ENCODE measurements around the gene TUBGCP4.

DNA sequence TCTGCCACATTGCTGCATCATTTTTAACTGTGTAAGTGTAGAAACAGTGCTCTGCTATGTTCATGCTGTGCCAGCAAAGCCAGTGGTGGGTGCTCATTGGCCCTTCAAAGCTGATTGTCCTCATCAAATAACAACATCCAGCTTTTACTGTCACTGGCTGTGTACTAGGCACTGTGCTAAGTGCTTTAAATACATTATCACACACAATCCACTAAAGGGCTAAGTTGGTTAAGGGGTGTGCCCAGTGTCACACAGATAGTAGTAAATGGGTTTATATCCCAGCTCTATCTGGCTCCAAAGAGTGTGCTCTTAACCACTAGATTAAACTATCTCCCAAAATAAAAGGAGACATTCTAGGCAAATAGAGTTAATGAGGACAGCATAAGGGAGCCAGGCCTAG, 7.7 kb downstream of the TUBGCP4 start:
- TF ChIP-seq FOXM1 (IDR thresholded peaks at IDR 0.05; ENCODE audit: borderline replicate concordance) (no peak), SP1 (IDR thresholded peaks at IDR 0.05) (no peak), ELF4 (IDR thresholded peaks at IDR 0.05) (no peak)
